ENCODE results near the gene SLC44A1.

The SLC44A1 gene

DNA sequence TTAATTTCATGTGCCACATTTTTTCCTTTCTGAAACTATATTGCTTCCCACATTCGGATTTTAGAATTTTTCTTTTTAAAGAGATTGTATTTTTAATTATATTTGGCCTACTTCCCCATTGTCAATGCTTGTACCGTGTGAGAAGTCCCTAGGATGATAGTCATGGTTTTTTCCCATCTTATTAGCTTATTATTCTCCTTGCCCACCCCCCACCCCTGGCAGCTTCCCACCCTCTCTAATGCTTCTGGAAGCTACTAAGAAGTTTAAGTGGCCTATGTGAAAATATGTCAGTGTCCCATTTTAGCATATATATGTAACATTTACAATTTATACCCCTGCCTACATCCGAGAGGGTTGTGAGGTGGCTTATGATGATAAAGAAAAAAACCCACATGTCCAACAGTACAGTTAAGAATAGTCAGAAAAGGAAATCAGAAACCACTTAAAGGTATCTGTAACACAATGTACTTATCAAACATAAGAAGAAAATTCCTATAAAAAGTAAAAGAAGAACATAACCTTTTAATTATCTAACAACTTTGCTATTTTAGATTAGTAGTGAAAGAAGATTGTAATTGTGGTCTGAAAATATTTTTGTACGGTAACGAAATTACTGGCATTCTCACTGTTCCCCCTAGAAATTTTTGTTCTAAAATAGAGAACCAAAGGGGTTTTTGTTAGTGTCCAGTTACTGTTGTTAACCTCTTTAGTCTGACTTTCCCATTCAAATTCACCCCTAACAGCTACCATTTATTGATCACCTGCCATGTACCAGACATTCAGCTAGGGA lies 62.1 kb downstream of the SLC44A1 start:
- no peak for DNase-seq

DNA sequence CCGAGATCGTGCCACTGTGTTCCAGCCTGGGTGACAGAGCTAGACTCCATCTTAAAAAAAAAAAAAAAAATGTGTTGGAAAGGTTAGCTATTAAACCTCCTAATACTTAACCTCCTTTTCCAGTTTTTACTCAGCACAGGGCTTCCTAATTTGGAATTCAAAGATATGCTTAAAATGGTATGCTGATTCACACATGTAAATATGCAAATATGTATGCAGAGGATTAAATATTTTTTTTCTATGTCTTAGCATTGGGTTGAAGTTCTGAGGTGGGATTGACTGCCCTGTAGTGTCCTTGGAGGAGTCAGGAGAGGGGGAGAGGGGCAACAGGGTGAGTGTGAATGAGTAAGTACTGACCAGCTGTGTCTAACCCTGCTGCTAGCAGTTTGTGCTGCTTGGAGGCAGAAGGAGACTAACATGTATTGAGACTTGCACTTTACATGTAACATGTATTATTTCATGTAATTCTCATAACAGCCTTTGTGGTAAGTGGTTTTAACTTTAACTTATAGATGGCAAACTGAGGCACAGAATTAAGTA lies 63.2 kb downstream of the SLC44A1 start:
- no peak for DNase-seq

DNA sequence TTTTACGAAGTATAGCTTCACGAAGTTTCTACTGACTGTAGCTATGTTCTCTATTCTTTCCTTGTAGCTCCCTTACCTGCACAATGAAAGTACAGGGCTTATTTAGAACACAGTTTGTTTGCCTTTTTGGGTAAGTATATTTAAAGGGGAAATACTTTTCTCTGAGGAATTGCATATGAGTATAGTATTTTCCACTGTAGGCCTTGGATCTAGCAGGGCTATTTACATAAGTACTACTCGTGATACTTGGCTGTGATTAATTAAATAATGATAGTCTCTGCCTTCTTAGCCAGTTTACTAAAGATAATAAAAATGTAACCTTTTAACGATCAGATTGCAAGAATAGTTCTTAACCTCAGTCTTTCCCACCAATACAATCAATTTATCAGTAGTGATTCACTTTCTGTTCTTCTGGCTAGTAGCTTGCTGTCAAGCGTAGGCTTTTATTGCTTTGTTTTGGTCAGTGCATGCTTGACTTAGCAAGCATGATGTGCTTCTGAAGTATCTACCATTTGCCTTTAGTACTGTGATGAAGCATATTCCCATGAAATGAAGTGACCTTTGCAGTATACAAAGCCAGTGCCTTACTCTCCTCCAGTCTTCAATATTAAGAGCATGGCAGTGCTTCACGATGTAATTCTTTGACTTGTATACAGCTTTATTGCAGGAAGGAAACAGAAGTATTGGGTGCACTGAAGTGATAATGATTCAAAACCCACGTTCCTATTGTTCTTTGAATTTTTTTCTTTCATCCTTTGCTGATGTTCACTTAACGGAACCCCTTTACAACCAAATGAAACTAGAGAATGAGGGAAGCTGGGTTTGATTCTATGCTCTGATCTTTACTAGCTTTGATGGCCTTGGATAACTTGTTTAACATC lies 64.2 kb downstream of the SLC44A1 start:
- no peak for DNase-seq

- DNase-seq = no peak
Observed at GRCh38 chr9:105309531-105309931, 65.1 kb downstream of the SLC44A1 start.

GRCh38 chr9:105311306-105311705 lies 66.9 kb downstream of the SLC44A1 start:
- no peak for DNase-seq

- DNase-seq = no peak
Observed at GRCh38 chr9:105313238-105313637, 68.8 kb downstream of the SLC44A1 start.

DNA sequence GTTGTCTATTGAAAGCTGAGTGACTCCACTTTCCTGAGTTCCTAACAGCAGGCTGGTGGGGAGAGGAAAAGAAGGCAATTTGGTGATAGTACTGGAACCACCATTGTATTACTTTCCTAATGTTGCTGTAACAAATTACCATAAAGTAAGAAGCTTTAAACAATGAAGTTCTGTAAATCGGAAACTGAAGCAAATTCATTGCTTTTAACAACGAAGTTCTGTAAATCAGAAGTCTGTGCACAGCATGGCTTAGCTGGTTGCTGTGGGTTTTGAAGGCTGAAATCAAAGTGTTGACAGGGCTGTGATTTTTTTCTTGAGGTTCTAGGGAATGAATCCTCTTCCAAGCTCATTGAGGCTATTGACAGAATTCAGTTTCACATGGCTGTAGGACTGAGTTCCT lies 72.3 kb downstream of the SLC44A1 start:
- DNase-seq = no peak

DNA sequence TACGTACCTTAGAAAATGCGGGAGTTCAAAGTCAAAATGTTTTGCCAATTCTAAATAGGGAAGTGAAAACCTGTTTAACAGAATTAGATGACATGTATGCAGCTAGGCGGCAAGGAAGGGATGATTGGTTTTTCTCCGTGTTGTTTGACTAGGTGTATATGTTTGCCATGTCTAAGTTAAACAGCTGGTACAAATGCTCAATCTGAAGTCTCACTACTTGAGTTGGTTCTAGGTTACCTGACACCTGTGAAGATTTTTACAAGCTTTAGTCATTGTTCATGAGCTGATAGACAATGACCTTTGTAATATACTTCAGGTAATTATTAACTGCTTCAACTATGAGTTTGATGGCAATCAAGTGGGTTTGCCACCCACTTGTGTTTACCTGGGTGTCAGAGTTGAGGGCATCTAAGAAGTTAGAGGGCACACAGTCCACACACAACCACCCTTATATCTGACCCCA lies 74.3 kb downstream of the SLC44A1 start:
- no peak for DNase-seq

DNA sequence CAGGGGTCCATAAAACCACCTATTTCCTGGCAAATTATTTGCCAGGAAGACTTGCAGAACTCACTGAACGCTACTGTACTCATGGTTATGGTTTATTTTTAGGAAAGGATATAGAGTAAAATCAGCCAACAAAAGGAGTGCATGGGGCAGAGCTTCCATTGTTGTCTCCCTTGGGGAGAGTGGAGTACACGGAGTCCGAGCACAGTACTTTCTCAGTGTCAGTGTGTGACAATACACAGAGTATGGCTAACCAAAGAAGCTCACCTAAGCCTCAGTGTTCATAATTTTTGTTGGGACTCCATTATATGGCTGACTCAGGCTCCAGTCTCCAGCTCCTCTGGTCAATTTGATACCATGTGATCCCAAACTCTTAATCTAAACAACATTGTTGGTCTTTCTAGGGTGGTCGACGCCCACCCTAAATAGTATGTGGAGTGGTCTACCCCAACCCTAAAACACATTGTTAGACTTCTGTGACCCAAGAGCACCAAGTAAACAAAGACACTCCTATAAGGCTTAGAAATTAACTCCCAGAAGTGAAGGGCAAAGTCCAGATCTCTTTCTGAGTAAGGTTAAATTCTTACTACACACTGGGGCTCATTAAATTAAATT lies 74.9 kb downstream of the SLC44A1 start:
- DNase-seq = no peak

DNA sequence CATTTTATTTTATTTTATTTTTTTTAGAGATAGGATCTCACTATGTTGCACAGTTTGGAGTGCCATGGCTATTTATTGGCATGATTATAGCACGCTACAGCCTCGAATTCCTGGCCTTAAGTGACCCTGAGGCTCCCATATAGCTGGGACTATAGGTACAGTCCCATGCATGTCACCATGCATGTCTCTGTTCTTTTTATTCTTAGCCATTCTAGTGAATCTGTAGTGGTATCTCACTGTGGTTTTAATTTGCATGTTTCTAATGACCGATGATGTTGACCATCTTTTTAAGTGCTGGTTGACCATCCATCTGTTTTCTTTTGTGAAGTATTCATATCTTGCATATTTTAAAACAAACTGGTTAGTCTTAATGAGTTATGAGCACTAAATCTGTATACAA lies 76.1 kb downstream of the SLC44A1 start:
- DNase-seq = no peak

- no peak for DNase-seq
Observed at GRCh38 chr9:105328296-105328695, 83.8 kb downstream of the SLC44A1 start.

GRCh38 chr9:105328872-105329718 lies 84.6 kb downstream of the SLC44A1 start:
- DNase-seq = no peak

DNA sequence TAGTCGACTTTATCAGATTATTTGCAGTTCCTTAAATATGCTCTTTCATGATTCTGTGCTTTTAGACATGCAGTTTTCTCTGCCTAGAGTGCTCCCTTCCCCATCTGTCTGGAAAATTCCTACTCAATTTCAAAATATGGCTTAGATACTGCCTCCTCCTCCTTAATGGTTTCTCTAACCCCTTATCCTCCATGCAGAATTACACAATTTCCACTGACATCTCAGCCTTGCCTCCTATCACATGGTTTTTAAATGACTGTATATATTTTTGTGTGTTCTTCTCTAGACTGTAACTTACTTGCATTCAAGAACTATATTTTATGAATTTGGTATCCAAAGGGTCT lies 85.2 kb downstream of the SLC44A1 start:
- DNase-seq = no peak

DNA sequence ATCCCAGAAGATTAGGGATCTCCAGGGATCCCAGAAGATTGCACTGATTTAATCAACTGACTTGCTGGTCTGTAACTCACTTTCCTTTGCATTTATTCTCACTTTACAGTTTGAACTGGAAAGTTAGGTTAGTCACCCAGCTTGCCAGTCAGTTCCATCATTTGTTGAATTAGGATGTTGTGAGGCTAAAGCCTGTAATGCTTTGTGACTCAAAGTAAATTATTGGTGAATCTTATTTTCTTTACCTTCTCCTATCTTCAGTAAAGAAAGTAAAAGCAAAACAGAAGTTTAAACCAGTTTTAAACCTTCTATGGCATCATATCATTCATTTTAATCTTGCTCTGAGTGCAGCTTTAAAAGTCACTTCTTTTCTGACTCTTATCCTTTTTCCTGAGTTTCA lies 85.8 kb downstream of the SLC44A1 start:
- DNase-seq = no peak

DNA sequence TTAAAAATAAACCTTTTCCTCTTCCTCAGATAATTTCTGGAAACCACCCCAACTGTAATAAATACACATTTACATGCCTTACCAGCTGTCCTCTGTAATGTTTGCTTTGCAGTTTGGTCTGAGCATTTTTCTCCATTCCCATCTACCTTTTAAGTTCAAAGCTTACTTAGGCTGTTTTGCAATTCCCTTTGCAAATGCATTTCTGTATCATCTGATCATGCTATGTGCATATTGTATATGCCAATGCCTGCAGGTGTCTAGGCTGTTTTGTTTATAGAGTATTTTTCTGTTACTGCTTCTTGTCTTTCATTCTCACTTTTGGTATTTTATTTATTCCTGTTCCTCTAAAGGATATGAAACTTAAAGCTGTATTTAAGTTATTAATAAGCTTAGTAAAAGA lies 86.3 kb downstream of the SLC44A1 start:
- DNase-seq = no peak

DNA sequence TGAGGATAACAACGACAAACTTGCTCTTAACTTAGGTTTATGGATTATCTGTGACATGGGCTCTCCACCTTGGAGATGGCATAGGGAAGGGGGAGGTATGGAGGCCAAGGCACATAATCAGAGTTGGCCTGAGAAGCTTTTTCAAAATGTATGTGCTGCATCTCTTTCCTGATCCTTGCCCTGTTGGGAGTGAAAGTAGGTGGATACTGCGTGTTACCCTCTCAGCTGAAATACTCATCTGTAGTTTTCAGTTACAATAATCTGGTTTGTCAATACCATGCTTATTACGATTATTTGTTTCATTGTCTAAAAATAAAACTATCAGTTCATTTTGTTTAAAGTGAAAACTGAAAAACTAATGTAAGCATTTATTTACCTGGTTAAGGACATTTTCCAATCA lies 86.7 kb downstream of the SLC44A1 start:
- no peak for DNase-seq

DNA sequence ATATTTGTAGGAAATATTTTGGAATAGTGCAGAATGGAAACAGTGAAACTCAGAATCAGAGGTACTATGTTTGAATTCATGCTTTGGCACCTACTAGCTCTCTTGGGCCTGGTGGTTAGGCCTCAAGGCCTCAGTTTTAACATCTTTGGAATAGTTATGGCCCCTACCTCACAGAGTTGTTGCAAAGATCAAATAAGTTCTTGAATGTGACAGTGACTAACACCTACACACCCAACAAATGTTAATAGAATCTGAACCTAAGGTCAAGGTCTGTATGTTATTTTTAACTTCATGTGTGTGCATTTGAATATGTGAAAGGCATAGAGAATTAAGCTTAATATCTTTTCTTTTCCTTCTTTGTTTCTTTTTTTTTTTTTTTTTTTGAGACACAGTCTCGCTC lies 87.3 kb downstream of the SLC44A1 start:
- DNase-seq = no peak

GRCh38 chr9:105332471-105332870 lies 88.0 kb downstream of the SLC44A1 start:
- DNase-seq = no peak

GRCh38 chr9:105333076-105333475 lies 88.6 kb downstream of the SLC44A1 start:
- no peak for DNase-seq

GRCh38 chr9:105333811-105334210 lies 89.4 kb downstream of the SLC44A1 start:
- DNase-seq = no peak

GRCh38 chr9:105338308-105338707 lies 93.9 kb downstream of the SLC44A1 start:
- DNase-seq = no peak

DNA sequence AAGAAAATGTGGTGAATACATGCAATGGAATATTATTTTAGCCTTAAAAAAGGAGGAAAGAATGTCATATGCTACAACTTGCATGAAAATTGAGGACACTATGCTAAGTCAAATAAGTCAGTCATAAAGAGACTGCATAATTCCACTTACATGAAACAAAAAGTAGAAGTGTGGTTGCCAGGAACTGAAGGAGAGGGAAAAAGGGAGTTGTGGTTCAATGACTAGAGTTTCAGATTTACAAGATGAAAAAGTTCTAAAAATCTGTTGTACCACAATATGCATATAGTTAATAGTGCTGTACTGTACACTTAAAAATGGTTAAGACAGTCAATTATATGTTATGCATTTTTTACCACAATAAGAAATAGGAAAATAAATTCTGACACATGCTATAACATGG lies 95.4 kb downstream of the SLC44A1 start:
- no peak for DNase-seq

All from stimulated activated CD4-positive, alpha-beta T cell treated with anti-CD3 and anti-CD28 coated beads, Interleukin-4, amount 100 ng/mL, for 24 hours (primary cell).